LHCN-M2 (cell line): Measurements from ENCODE around the gene ATG4D. TPM values are rescaled to one million over a fixed set of nuclear protein-coding genes. Genes with fewer than 3 reads are reported as not detected.
"Not testable (repeated sequence)": the region's sequence is repeated elsewhere in the genome, so short reads cannot be mapped to it uniquely, and the experiment has no call there.

Source experiments
- DNase-seq: peaks from one replicate; pipeline ENCODE4 v3.0.0-alpha.2; 2012; ENCODE audit warnings: low read depth
- total RNA-seq: library from RNA; depleted of rRNA; stranded (reverse); fragments of >200 nt; gene quantifications from 2 replicates; pipeline ENCODE4 v1.2.3, GENCODE V29; 2014

The ATG4D gene
- total RNA-seq, 1 experiment from 2014 or later, result 35.0 TPM

DNA sequence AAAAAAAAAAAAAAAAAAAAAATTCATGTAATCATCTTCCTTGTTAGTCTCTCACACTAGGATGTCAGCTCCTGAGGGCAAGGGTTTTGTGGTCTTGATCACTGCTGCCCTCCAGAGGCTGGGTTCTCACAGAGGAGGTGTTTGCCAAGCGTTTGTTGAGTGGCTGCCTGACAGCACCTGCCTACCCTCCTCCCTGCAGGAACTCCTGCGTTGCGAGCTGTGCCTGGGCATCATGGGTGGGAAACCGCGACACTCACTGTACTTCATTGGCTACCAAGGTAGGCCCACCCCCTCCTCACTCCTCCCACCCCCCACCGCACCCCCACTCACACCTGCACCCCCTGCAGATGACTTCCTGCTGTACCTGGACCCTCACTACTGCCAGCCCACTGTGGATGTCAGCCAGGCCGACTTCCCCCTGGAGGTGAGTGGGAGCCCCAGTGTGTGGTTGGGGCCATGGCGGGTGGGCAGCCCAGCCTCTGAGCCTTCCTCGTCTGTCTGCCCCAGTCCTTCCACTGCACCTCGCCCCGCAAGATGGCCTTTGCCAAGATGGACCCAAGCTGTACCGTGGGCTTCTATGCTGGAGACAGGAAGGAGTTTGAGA, 8.1 kb downstream of the ATG4D start:
- DNase-seq, result no peak

- no peak for DNase-seq
Observed at GRCh38 chr19:10552510-10553053, 8.9 kb downstream of the ATG4D start.

GRCh38 chr19:10553087-10553667, 9.5 kb downstream of the ATG4D start:
- no peak for DNase-seq

- no peak for DNase-seq
Observed at GRCh38 chr19:10553943-10554381, 10.3 kb downstream of the ATG4D start.

DNA sequence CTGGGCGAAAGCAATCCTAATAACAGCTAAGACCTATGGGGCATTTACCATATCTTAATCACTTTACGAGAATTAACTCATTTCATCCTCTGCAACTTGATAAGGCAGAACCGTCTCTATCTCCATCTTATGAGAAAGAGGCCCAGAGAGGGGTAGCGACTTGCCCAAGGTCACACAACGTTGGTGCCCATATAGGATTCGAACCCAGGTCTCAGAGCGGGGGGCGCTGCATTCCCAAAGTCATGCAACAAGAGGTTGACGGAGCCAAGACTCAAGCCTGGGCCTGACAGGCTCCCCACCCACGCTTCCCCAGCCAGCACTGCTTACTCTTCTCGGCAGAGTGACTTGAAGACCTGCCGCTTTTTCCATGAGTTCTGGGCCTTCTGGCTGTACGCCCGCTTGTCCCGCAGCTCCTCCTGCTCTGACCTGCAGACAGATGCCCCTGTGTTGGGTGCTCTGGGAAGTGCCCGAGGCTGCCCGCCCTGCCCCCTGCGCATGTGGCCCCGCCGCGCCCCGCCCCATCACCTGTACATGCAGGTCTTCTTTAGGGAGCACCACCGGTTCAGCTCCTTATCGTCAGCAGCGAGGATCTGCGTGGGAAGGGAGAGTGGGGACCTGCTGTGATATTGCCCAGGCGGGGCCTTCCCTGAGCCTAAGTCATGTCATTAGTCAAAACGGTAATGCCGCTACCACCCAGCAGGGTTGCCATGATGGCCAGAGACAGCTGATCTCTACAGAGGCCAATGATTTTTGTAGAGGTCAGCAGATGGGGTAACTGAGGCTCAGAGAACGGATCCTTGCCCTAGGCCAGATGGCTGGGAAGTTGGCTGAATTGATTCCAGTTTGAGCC, 11.3 kb downstream of the ATG4D start:
- no peak for DNase-seq

- no peak for DNase-seq
Observed at GRCh38 chr19:10555610-10555973, 11.9 kb downstream of the ATG4D start.

GRCh38 chr19:10557603-10558197, 14.0 kb downstream of the ATG4D start:
- no peak for DNase-seq

GRCh38 chr19:10560154-10560553, 16.4 kb downstream of the ATG4D start:
- no peak for DNase-seq

DNA sequence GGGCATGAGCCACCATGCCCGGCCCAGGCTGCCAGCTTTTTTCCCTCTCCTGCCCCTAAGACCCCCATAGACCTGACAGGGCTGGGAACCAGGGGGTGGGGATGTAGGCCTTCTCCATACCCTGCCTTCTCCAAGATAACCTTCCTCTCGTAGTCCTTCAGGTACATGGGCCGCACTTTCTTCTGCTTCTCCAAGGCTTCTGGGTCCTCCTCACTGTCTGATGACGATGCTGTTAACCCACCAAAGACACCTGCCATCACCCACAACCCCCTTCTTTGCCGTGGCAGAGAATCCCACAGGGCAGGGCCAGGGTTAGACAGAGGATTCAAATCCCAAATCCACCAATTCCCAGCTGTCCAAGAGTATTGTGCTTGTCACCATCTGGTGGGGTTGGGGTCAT, 18.9 kb downstream of the ATG4D start:
- DNase-seq, result no peak

DNA sequence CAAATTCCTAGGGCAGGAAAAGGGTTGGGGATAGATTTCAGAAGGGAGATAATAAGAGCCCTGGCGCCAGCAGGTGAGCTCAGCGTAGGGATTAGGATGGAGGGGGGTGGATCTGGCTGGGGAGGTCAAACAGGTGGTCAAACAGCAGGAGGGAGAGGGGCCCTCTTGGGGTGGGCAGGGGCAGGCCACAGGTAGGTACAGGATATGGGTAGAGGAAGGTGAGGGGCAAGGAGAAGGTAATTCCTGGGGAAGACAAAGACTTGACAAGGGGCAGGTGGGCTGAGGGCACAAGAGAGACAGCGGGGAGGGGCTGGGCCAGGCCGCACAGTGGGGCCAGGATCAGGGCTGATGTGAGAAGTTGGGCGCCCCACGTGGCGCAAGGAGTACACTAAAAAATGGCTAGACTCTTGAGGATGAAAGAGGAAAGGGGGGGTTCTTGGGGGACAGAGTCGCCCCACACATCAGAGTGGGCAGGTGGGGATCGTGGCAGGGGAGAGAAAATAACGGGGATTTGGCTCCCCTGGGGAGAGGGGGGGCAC, 21.4 kb downstream of the ATG4D start:
- DNase-seq, result peak; percentile 57

GRCh38 chr19:10565567-10566407, 22.1 kb downstream of the ATG4D start, which contains the start of gene KRI1:
TSS of gene KRI1 (minus strand) at chr19:10566010. CDS start at chr19:10565999, 11 bp downstream.
- peak; percentile 95 for DNase-seq

DNA sequence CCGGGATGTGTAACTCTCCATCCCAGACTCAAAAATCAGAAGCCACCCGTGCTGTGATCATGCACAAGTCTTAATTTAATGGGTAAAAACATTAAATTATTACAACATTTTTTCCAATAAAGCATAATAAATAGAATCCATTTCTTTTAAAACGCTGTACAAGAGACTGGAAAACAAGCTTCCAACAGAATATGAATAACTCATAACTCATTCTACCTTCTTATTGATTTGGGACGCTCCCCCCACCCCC, 22.6 kb downstream of the ATG4D start:
- DNase-seq, result no peak

DNA sequence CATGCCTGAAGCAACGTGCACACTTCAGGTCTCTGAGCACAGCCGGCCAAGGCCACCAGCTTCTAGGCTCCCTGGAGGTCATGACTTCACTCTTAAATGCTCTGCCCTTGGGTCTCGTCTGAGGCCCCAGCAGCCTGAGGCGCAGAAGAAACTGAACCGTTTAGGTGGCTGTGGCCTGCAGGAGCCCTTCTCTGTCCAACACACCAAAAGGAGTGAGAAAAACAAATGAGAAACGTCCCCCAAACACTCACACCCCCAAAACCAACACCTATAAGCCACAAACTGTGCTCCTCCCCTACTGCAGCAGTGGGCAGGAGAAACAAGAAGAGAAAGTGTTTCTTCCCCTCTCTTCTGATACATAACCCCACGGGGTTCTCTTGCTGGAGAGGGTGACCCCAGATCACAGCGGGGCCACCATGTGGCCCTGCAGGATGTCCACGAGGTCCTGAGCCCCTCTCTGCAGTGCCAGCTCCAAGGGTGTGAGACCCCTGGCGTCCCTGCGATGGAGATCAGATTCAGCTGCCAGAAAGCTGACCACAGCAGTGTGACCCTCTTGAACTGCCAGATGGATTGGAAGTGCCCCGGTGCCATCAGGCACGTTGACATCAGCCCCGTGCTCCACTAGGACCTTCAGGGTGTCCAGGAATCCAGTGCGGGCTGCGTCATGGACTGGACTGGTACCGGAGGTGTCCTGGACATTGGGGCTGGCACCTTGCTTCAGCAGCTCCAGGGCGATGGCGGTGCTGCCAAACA, 23.1 kb downstream of the ATG4D start:
- no peak for DNase-seq

- no peak for DNase-seq
Observed at GRCh38 chr19:10567656-10568055, 24.0 kb downstream of the ATG4D start.

- DNase-seq, result no peak
Observed at GRCh38 chr19:10568062-10568825, 24.5 kb downstream of the ATG4D start.

DNA sequence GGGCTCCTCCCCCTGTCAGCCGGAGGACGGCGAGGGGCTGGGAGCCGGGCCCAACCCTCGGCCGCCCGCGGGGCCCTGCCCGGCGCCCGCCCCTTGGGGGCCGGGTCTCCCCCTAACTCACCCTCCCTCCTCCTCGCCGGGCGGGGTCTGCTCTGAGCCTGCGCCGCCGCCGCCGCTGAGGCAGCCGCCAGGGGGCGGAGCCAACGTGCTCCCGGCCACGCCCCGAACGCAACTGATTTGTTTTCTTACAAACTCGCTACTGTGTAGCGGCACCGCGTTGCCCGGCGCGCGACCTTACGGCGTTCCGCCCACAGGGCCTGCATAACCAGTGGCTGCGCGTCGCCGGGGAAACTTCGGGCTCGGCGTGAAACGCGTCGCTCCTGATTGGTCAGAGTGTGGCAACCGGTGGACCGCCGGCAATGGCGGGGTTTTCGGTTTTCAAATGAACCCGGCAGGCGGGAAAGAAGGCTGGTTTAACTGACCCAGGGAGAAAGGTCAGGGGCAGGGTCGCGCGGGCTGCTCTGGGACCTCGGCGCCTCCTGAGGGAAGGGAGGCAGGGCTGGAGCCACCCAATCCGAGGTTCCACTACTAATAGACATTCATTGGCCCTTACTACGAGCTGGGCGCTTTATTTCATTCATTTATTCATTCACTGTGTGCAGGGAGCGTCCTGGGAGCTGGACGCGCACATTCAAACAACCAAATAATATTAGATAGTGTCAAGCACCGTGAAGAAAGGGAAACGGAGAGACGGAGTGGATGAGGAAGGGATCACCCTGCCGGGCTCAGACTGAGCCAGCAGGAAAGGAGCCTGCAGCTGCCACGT, 25.3 kb downstream of the ATG4D start, which contains the start of gene CDKN2D:
Gene CDKN2D (minus strand): TSS at position 154 of the 826 bp plus-strand sequence. CDS start 326 bp downstream, outside the sequence.
- peak; percentile 99 for DNase-seq

GRCh38 chr19:10573793-10574192, 30.1 kb downstream of the ATG4D start:
- not testable (repeated sequence) for DNase-seq

- DNase-seq, result no peak
Observed at GRCh38 chr19:10574462-10574861, 30.8 kb downstream of the ATG4D start.
